Measurements from ENCODE around the gene HTR2C. TPM values are rescaled to one million over a fixed set of nuclear protein-coding genes. Genes with fewer than 3 reads are reported as not detected.

HTR2C gene
- total and polyA plus RNA-seq, 7 donors: not detected

DNA sequence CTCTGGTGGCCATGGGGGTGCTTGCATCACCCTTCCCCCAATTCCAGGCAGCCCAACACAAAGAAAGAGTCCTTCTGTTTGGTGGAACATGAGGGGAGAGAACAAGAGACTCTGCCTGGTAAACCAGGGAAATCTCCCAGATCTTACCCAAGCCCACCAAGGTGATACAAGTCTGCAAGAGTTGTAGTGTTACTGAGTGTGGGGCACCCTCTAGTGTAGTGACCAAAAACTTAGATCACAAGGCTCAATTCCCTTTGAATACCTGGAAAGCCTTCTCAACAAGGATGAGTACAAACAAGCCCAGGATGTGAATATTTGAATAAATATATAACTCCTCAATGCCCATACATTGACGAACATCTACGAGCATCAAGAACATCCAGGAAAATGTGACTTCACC is 368.8 kb downstream of the HTR2C start:
- no peaks in the 10 kb centered on the region for H3K9me3 ChIP-seq

More for the DNA sequence above, 368.8 kb downstream of the HTR2C start:
- no peak for ATAC-seq
- H3K36me3 ChIP-seq (ENCODE audit: insufficient read depth in 1 of 2, low read depth in 1 of 2): no peaks in the 10 kb centered on the region
- 86 to 95% (median 89%) methylated on average over 2 of the region's 2 CpGs for WGBS, 3 donors
- TF ChIP-seq CTCF (IDR thresholded peaks at IDR 0.05): no peak
- DNase-seq: no peak
- intact Hi-C loops (cut with DNase I): no loop called here
- no peaks in the 10 kb centered on the region for H3K27me3 ChIP-seq (ENCODE audit: insufficient read depth in 3 of 3, low read length in 2 of 3)
- no peaks in the 10 kb centered on the region for H3K4me1 ChIP-seq
- no peak overlapping the region for H3K27ac ChIP-seq
- H3K4me3 ChIP-seq: no peak overlapping the region
